H1 (cell line): ENCODE data around the gene ESYT1. TPM values are rescaled to one million over a fixed set of nuclear protein-coding genes. Genes with fewer than 3 reads are reported as not detected.

Experiments used
- BCL11A ChIP-seq, 2 experiments: IDR thresholded peaks; one replicate each; pipeline ENCODE4 v1.6.1; 2011; ENCODE audit warnings: low read depth in 2 of 2, low read length in 2 of 2, mild to moderate bottlenecking in 2 of 2
- CREB1 ChIP-seq: IDR thresholded peaks from 2 replicates; pipeline ENCODE4 v1.6.1; 2012; ENCODE audit warnings: inconsistent platforms
- CTCF ChIP-seq, 3 experiments: IDR thresholded peaks; 1 replicate in 2 of 3; 2 replicates in 1 of 3; pipeline versions ENCODE4 v1.5.1 to v1.6.1; 2011; ENCODE audit warnings: low read length in 3 of 3, mild to moderate bottlenecking in 3 of 3, inconsistent platforms in 2 of 3, low read depth in 1 of 3, moderate library complexity in 1 of 3; ENCODE audit not compliant: insufficient read depth in 1 of 3; ENCODE audit errors: control extremely low read depth in 1 of 3
- E2F6 ChIP-seq: IDR thresholded peaks from 2 replicates; pipeline ENCODE4 v1.6.1; 2012; ENCODE audit warnings: inconsistent platforms
- EGR1 ChIP-seq: IDR thresholded peaks from 2 replicates; pipeline ENCODE4 v1.6.1; 2011; ENCODE audit warnings: low read depth, low read length, borderline replicate concordance
- EP300 ChIP-seq, 2 experiments: IDR thresholded peaks; 1 replicate in 1 of 2; 2 replicates in 1 of 2; pipeline ENCODE4 v1.6.1; 2011 to 2012; ENCODE audit warnings: low read depth in 2 of 2, low read length in 2 of 2, mild to moderate bottlenecking in 2 of 2, borderline replicate concordance in 1 of 2, inconsistent platforms in 1 of 2, moderate library complexity in 1 of 2
- EZH2 ChIP-seq: fragments of 200-600 bp; sonication (generic); IDR thresholded peaks from 2 replicates; pipeline ENCODE4 v1.7.1; 2012; ENCODE audit warnings: low read depth, mild to moderate bottlenecking, moderate library complexity, low read length, inconsistent platforms; ENCODE audit not compliant: severe bottlenecking
- GABPA ChIP-seq: IDR thresholded peaks from 2 replicates; pipeline ENCODE4 v1.6.1; 2011; ENCODE audit warnings: mild to moderate bottlenecking, low read length, moderate library complexity, borderline replicate concordance; ENCODE audit not compliant: insufficient read depth
- MAFK ChIP-seq: IDR thresholded peaks from 2 replicates; pipeline ENCODE4 v1.6.1; 2012; ENCODE audit warnings: low read depth, mild to moderate bottlenecking, improper control_type of control experiment, low read length
- PHF8 ChIP-seq: fragments of 200-600 bp; sonication (generic); conservative IDR thresholded peaks from 2 replicates; pipeline ENCODE4 v1.7.1; 2012; ENCODE audit warnings: low read depth, mild to moderate bottlenecking, inconsistent platforms, low read length, moderate library complexity
- POLR2A ChIP-seq, 2 experiments: IDR thresholded peaks; 1 replicate in 1 of 2; 2 replicates in 1 of 2; pipeline ENCODE4 v1.6.1; 2011; ENCODE audit warnings: low read depth in 2 of 2, low read length in 2 of 2, mild to moderate bottlenecking in 2 of 2; ENCODE audit errors: control extremely low read depth in 1 of 2
- POLR2AphosphoS5 ChIP-seq: IDR thresholded peaks from 2 replicates; pipeline ENCODE4 v1.6.1; 2011; ENCODE audit warnings: low read depth, low read length
- RAD21 ChIP-seq, 2 experiments: IDR thresholded peaks in 1 of 2; conservative IDR thresholded peaks in 1 of 2; 2 replicates each; pipeline ENCODE4 v1.6.1; 2011; ENCODE audit warnings: low read depth in 2 of 2, low read length in 2 of 2, improper control_type of control experiment in 1 of 2, inconsistent platforms in 1 of 2, mild to moderate bottlenecking in 1 of 2, moderate library complexity in 1 of 2
- SIN3A ChIP-seq, 2 experiments: IDR thresholded peaks in 1 of 2; conservative IDR thresholded peaks in 1 of 2; 2 replicates each; pipeline ENCODE4 v1.6.1; 2011 to 2012; ENCODE audit warnings: low read length in 2 of 2, improper control_type of control experiment in 1 of 2, low read depth in 1 of 2, mild to moderate bottlenecking in 1 of 2
- SIX5 ChIP-seq: IDR thresholded peaks from 2 replicates; pipeline ENCODE4 v1.6.1; 2011; ENCODE audit warnings: mild to moderate bottlenecking, low read depth, low read length
- TEAD4 ChIP-seq: IDR thresholded peaks from 2 replicates; pipeline ENCODE4 v1.6.1; 2012; ENCODE audit warnings: low read depth, low read length, inconsistent platforms, mixed read lengths
- YY1 ChIP-seq: IDR thresholded peaks from 2 replicates; pipeline ENCODE4 v1.6.1; 2011; ENCODE audit warnings: low read depth, mild to moderate bottlenecking, low read length
- polyA plus RNA-seq, 7 experiments: library from polyadenylated mRNA; depleted of rRNA in 3 of 7; stranded (reverse) in 5 of 7; unstranded in 2 of 7; fragments of >200 nt in 5 of 7; fragments of 200-250 nt in 2 of 7; gene quantifications; 1 replicate in 5 of 7; 2 replicates in 1 of 7; 4 replicates in 1 of 7; pipeline versions ENCODE4 v1.2.1 to v1.2.3, GENCODE V29; 2011 to 2013; ENCODE audit warnings: missing spikeins in 2 of 7, mixed read lengths in 2 of 7
- total RNA-seq: library from RNA; stranded (reverse); fragmentation: NEBNext Ultra II Directional; extraction: Animal tissue kit (Norgen Biotek cat#: 25700); gene quantifications from 2 replicates; pipeline ENCODE4 v1.2.1, GENCODE V29; 2021

The ESYT1 gene
- total and polyA plus RNA-seq, 2 of the 8 experiments (the other 6 are each of a cell fraction or from before 2014, with no cell fraction given), result 86.9 to 165 TPM

- TF ChIP-seq E2F6 (no peak; the same call in 1 of the 2 replicates), MAFK (no peak), YY1 (peak; percentile 44; the same call in 1 of the 2 replicates), RAD21 (IDR thresholded peaks at IDR 0.05 in 1 of 2, conservative IDR thresholded peaks at IDR 0.05 in 1 of 2; ENCODE audit: low read depth in 2 of 2, low read length in 2 of 2) (peak; percentile 26 to 48; a peak in 3 of 4 replicates), EP300 (IDR thresholded peaks at IDR 0.05; ENCODE audit: borderline replicate concordance in 1 of 2, low read depth in 2 of 2, low read length in 2 of 2) (peak in 1 of 2 experiments; percentile 26; a peak in 1 of 3 replicates), CTCF (IDR thresholded peaks at IDR 0.05; ENCODE audit: control extremely low read depth in 1 of 3, insufficient read depth in 1 of 3, low read depth in 1 of 3, low read length in 3 of 3) (peak; percentile 75 to 96 (median 84)), SIX5 (no peak), PHF8 (peak; percentile 83), POLR2AphosphoS5 (peak; percentile 72), POLR2A (IDR thresholded peaks at IDR 0.05; ENCODE audit: control extremely low read depth in 1 of 2, low read depth in 2 of 2, low read length in 2 of 2) (peak; percentile 24 to 65), GABPA (0 out of 2 replicates have a peak, but pooled peaks have one; percentile 4), SIN3A (conservative IDR thresholded peaks at IDR 0.05 in 1 of 2, IDR thresholded peaks at IDR 0.05 in 1 of 2; ENCODE audit: low read depth in 1 of 2, low read length in 2 of 2) (peak; percentile 13 to 45; a peak in 1 of 4 replicates), EZH2 (no peak), EGR1 (peak; percentile 22; the same call in 1 of the 2 replicates), BCL11A (IDR thresholded peaks at IDR 0.05; ENCODE audit: low read depth in 2 of 2, low read length in 2 of 2) (no peak), TEAD4 (peak; percentile 15; the same call in 1 of the 2 replicates), CREB1 (0 out of 2 replicates have a peak, but pooled peaks have one; percentile 8)
These were observed 61.2 kb downstream of the ESYT1 start, which contains the start of gene SMARCC2 (continued) for GRCh38 chr12:56189099-56189917.
